Measurements from ENCODE around the gene LAMC1.

LAMC1 gene

GRCh38 chr1:183193963-183194525 is 170.8 kb downstream of the LAMC1 start:
- DNase-seq (ENCODE audit: low read depth): no peak

- no peak for DNase-seq (ENCODE audit: low read depth)
These were observed 171.4 kb downstream of the LAMC1 start for GRCh38 chr1:183194527-183195141.

GRCh38 chr1:183195142-183195574 is 171.9 kb downstream of the LAMC1 start:
- peak; percentile 54 for DNase-seq (ENCODE audit: low read depth)

All from iris pigment epithelial cell (primary cell).